Endothelial cell (in vitro differentiated cells): ENCODE data around the gene GMDS. TPM values are rescaled to one million over a fixed set of nuclear protein-coding genes. Genes with fewer than 3 reads are reported as not detected.
"Not testable (repeated sequence)": the region's sequence is repeated elsewhere in the genome, so short reads cannot be mapped to it uniquely, and the experiment has no call there.

Experiments used
- DNase-seq: peaks from one replicate; pipeline ENCODE4 v3.0.0; 2021; ENCODE audit warnings: low spot score
- H3K27ac Mint-ChIP-seq: one replicate; pipeline ENCODE4 v1.8.0; 2021; ENCODE audit warnings: mixed read lengths, inconsistent platforms; ENCODE audit not compliant: unreplicated experiment
- H3K27me3 Mint-ChIP-seq: one replicate; pipeline ENCODE4 v1.8.0; 2021; ENCODE audit warnings: mild to moderate bottlenecking, moderate library complexity, mixed read lengths, inconsistent platforms; ENCODE audit not compliant: unreplicated experiment
- H3K36me3 Mint-ChIP-seq: one replicate; pipeline ENCODE4 v1.8.0; 2021; ENCODE audit warnings: mild to moderate bottlenecking, low read depth, mixed read lengths, inconsistent platforms; ENCODE audit not compliant: unreplicated experiment
- H3K4me1 Mint-ChIP-seq: one replicate; pipeline ENCODE4 v1.8.0; 2021; ENCODE audit warnings: mild to moderate bottlenecking, mixed read lengths, inconsistent platforms; ENCODE audit not compliant: unreplicated experiment
- H3K4me3 Mint-ChIP-seq: one replicate; pipeline ENCODE4 v1.8.0; 2021; ENCODE audit warnings: mild to moderate bottlenecking, mixed read lengths, inconsistent platforms; ENCODE audit not compliant: unreplicated experiment
- H3K9me3 Mint-ChIP-seq: one replicate; pipeline ENCODE4 v1.8.0; 2021; ENCODE audit warnings: mixed read lengths, inconsistent platforms; ENCODE audit not compliant: unreplicated experiment
- CTCF ChIP-seq: fragments of 200-600 bp; sonication (generic); IDR thresholded peaks from one replicate; pipeline ENCODE4 v1.5.0; 2021; ENCODE audit warnings: antibody characterized with exemption; ENCODE audit not compliant: unreplicated experiment
- total RNA-seq: library from RNA; stranded (reverse); fragmentation: NEBNext Ultra II Directional; extraction: Animal tissue kit (Norgen Biotek cat#: 25700); gene quantifications from one replicate; pipeline ENCODE4 v1.2.1, GENCODE V29; 2021; ENCODE audit not compliant: unreplicated experiment

Gene GMDS
- total RNA-seq, 1 donor from 2014 or later, result 36.0 TPM

- H3K27ac Mint-ChIP-seq, result no peak overlapping the region
- peaks cover 28% of the 10 kb centered on the region for H3K4me1 Mint-ChIP-seq
- H3K27me3 Mint-ChIP-seq, result no peaks in the 10 kb centered on the region
- no peaks in the 10 kb centered on the region for H3K36me3 Mint-ChIP-seq
- no peak for DNase-seq
- no peak for TF ChIP-seq CTCF
- no peaks in the 10 kb centered on the region for H3K9me3 Mint-ChIP-seq
- no peak overlapping the region for H3K4me3 Mint-ChIP-seq
Measured at GRCh38 chr6:1697688-1698351, 547.6 kb downstream of the GMDS start.

- Mint-ChIP-seq H3K9me3 (no peaks in the 10 kb centered on the region), H3K4me1 (peaks cover 22% of the 10 kb centered on the region), H3K36me3 (peaks cover 6% of the 10 kb centered on the region), H3K27me3 (no peaks in the 10 kb centered on the region), H3K27ac (no peak overlapping the region), H3K4me3 (no peak overlapping the region)
- no peak for TF ChIP-seq CTCF
- DNase-seq, result no peak
Measured at GRCh38 chr6:1696463-1696850, 548.9 kb downstream of the GMDS start.

- H3K27me3 Mint-ChIP-seq, result no peaks in the 10 kb centered on the region
- TF ChIP-seq CTCF, result no peak
- H3K4me3 Mint-ChIP-seq, result no peak overlapping the region
- peaks cover 6% of the 10 kb centered on the region for H3K36me3 Mint-ChIP-seq
- H3K27ac Mint-ChIP-seq, result no peak overlapping the region
- H3K4me1 Mint-ChIP-seq, result peaks cover 22% of the 10 kb centered on the region
- no peak for DNase-seq
- H3K9me3 Mint-ChIP-seq, result no peaks in the 10 kb centered on the region
Measured at GRCh38 chr6:1695546-1696462, 549.6 kb downstream of the GMDS start.

GRCh38 chr6:1691828-1692227 lies 553.6 kb downstream of the GMDS start:
- DNase-seq, H3K9me3 Mint-ChIP-seq, H3K4me1 Mint-ChIP-seq, H3K4me3 Mint-ChIP-seq, H3K27me3 Mint-ChIP-seq, H3K27ac Mint-ChIP-seq, H3K36me3 Mint-ChIP-seq: not testable (repeated sequence)

- H3K27me3 Mint-ChIP-seq, DNase-seq, H3K4me3 Mint-ChIP-seq, H3K9me3 Mint-ChIP-seq, H3K27ac Mint-ChIP-seq, H3K36me3 Mint-ChIP-seq: not testable (repeated sequence)
- peaks cover 10% of the 10 kb centered on the region for H3K4me1 Mint-ChIP-seq
Measured at GRCh38 chr6:1690656-1691055, 554.7 kb downstream of the GMDS start.

GRCh38 chr6:1689141-1689540 lies 556.3 kb downstream of the GMDS start:
- no peak overlapping the region for H3K27ac Mint-ChIP-seq
- no peak overlapping the region for H3K4me3 Mint-ChIP-seq
- DNase-seq, result no peak
- peaks cover 13% of the 10 kb centered on the region for H3K4me1 Mint-ChIP-seq
- no peaks in the 10 kb centered on the region for H3K9me3 Mint-ChIP-seq
- TF ChIP-seq CTCF, result no peak
- H3K27me3 Mint-ChIP-seq, result no peaks in the 10 kb centered on the region
- peaks cover 6% of the 10 kb centered on the region for H3K36me3 Mint-ChIP-seq
